Stomach smooth muscle (tissue), 2 donors: Measurements from ENCODE around the gene RRN3.
A peak's percentile ranks its signal among the peaks of the same experiment; 100 is the strongest.
"Not testable (repeated sequence)": the region's sequence is repeated elsewhere in the genome, so short reads cannot be mapped to it uniquely, and the experiment has no call there.

ENCODE experiments used
- H3K27ac ChIP-seq: one replicate; pipeline ENCODE4 v1.7.0; 2013; ENCODE audit warnings: mild to moderate bottlenecking, low read length, inconsistent platforms
- H3K27me3 ChIP-seq, 2 donors: one replicate each; pipeline ENCODE4 v1.7.0; 2013; ENCODE audit warnings: low read length in 2 of 2; ENCODE audit not compliant: insufficient read depth in 2 of 2, control insufficient read depth in 1 of 2
- H3K36me3 ChIP-seq, 2 donors: one replicate each; pipeline ENCODE4 v1.7.0; 2013; ENCODE audit warnings: low read length in 2 of 2; ENCODE audit not compliant: control insufficient read depth in 2 of 2, insufficient read depth in 2 of 2
- H3K4me1 ChIP-seq: one replicate; pipeline ENCODE4 v1.7.0; 2013; ENCODE audit warnings: low read length; ENCODE audit not compliant: control insufficient read depth, insufficient read depth
- H3K4me3 ChIP-seq, 2 donors: one replicate each; pipeline ENCODE4 v1.7.0; 2013; ENCODE audit warnings: low read length in 2 of 2
- H3K9ac ChIP-seq, 2 donors: one replicate each; pipeline ENCODE4 v1.7.0; 2013; ENCODE audit warnings: low read length in 2 of 2, mild to moderate bottlenecking in 1 of 2
- H3K9me3 ChIP-seq, 2 donors: one replicate each; pipeline ENCODE4 v1.7.0; 2013; ENCODE audit warnings: low read length in 2 of 2; ENCODE audit not compliant: control insufficient read depth in 2 of 2
- donor health status: healthy.
- donor health status: Pancreatic carcinoma.

Gene RRN3, protein sequence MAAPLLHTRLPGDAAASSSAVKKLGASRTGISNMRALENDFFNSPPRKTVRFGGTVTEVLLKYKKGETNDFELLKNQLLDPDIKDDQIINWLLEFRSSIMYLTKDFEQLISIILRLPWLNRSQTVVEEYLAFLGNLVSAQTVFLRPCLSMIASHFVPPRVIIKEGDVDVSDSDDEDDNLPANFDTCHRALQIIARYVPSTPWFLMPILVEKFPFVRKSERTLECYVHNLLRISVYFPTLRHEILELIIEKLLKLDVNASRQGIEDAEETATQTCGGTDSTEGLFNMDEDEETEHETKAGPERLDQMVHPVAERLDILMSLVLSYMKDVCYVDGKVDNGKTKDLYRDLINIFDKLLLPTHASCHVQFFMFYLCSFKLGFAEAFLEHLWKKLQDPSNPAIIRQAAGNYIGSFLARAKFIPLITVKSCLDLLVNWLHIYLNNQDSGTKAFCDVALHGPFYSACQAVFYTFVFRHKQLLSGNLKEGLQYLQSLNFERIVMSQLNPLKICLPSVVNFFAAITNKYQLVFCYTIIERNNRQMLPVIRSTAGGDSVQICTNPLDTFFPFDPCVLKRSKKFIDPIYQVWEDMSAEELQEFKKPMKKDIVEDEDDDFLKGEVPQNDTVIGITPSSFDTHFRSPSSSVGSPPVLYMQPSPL

DNA sequence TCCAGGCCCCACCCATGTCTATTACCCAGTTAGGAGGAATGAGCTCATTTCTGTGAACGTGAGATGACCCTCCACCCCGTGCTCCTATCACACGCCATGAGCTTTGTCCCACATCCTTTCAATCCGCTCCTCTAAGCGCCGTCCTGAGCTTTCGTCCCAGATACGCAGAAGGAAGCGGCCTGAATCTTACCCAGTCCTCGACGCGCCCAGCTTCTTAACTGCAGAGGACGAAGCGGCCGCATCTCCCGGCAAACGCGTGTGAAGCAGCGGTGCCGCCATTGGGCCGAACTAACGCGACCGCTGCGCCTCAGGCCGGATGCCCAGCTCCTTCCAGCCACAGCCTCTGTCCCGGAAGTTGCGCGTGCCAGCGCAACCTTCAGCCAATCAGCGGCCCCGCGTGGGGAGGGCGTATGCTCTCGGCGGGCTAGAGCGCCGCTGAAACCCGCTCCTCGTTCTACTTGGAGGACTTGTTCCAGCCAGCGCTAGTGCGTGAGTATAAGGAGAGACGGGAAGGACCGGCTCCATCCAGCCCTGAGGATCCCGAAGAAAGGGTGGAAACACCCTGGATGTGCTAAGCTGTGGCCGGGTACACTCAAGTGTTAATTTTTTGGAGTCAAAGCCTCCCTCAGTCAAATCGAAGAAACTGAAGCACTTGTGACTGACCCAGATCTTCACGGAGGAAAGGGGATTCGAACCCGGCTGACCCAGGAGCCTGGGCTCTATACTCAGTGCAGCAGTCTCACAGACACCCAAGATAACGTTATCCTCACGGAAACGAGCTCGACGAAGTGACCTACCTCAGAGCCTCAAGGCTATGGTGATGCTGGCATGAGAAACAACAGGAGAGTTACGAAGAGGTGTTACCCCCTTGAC, at the start of gene RRN3:
RRN3 (minus strand) TSS at position 318 of the 873 bp plus-strand sequence; CDS start at position 279, 39 bp downstream.
- Histone ChIP-seq H3K27ac (peak within 1 kb of the TSS; percentile 71), H3K9ac (peak within 1 kb of the TSS; percentile 91 to 94), H3K4me3 (peak within 1 kb of the TSS; percentile 84 to 86)
- H3K4me1 ChIP-seq, H3K36me3 ChIP-seq, H3K27me3 ChIP-seq, H3K9me3 ChIP-seq: not testable (repeated sequence)

DNA sequence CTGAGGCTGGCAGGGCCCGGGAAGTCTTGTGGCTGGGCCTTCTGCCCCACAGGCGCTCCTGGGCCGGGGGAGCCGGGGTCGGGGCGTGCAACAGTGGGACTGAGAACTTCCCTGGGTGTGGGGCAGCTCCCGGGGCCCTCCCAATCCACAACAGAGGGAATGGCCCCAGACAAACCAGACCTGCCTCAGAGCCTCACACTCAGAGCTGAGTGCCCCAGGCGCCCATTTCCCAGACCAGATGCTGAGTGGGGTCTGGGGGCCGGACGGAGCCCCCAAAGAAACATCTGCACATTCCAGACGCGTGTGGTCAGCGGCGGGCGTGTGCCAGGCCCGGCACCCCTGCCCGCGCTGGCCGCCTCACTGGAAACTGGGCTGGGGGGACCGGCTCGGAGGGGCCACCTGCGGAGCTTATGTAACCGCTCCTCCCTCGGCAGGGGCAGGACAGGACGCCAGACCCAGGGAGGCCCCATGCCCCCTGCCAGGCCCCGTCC, 49.6 kb upstream of the RRN3 start:
- Histone ChIP-seq H3K4me1 (peaks cover 67% of the 10 kb centered on the region), H3K27ac (peak overlapping the region; percentile 94), H3K9ac (peak overlapping the region; percentile 60 to 71), H3K4me3 (peak overlapping the region in 1 of 2 donors; percentile 62)
- H3K27me3 ChIP-seq, H3K36me3 ChIP-seq, H3K9me3 ChIP-seq: not testable (repeated sequence)

DNA sequence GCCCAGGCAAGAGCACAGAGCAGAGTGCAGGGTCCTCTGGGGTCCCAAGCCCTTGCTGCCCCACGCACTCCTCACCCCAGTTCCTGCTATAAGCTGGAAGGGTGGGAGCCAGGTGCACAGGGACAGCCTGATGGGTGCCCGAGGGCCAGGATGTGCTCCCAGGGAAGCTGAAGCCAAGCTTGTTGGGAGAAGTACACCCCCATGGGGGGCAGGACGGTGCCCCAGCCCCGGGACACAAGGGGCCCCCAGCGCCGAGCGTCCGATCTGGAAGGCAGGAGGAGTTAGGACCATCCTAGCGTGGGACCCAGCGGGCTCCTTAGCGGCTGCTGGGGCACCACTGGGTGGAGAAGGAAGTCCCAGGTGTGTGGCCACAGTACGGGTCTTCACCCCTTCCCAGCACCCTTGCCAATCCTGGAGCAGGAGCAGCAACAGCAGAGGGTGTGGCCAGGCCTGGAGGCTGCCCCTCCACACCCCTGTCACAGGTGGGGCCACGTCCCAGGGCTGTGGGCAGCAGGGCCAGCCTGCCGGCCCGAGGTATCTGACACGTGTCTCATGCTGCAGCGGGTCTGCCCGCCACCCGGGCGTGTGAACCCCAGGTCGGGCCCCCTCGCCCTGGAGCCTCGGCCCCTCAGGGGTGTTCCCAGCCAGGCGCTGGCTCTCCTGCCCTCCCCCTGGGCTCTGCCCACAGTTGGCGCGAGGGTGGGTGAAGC, 49.0 kb upstream of the RRN3 start:
- not testable (repeated sequence) for H3K27me3 ChIP-seq, H3K9me3 ChIP-seq, H3K36me3 ChIP-seq
- Histone ChIP-seq H3K4me3 (peak overlapping the region in 1 of 2 donors; percentile 62), H3K9ac (peak overlapping the region; percentile 60 to 71), H3K27ac (peak overlapping the region; percentile 94), H3K4me1 (peaks cover 65% of the 10 kb centered on the region)

DNA sequence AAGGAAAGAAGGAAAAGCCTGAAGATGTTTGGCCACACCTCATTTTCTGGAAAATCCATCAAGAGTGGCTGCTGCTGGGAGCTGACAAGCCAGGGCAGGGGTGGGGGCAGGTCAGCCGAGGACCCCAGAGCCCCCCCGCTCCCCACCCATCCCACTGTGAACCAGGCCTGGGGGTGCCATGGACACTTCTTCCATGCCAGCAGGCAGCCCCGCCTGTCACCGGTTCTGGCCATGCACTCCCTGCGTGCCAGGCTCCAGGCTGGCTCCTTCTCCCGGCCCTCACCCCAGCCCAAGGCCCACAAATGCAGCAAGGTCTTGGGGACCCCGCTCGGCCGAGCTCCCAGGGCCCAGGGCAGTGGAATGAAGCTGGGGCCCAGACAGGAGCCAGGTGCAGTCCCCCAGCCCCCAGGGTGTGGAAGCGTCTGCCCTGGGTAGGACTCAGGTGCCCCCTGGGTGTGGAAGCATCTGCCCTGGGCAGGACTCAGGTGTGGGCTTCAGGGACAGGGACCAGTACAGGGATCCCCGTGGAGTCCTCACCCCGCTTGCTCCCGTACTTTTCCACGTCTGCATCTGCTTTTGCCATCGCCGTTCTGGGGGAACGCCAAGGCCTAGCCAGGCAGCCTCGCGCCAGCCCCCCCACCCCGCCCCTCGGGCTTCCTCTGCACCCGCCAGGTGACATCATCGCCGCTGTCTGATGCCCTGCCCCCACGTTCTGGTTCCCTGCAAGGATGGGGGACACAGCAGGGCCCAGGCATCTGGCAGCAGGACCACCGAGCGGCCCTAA, 48.2 kb upstream of the RRN3 start:
- peak overlapping the region; percentile 94 for H3K27ac ChIP-seq
- H3K27me3 ChIP-seq, H3K9me3 ChIP-seq, H3K36me3 ChIP-seq: not testable (repeated sequence)
- H3K4me1 ChIP-seq, result peaks cover 57% of the 10 kb centered on the region
- H3K4me3 ChIP-seq, result peak overlapping the region in 1 of 2 donors; percentile 58
- H3K9ac ChIP-seq, result peak overlapping the region in 1 of 2 donors; percentile 48

DNA sequence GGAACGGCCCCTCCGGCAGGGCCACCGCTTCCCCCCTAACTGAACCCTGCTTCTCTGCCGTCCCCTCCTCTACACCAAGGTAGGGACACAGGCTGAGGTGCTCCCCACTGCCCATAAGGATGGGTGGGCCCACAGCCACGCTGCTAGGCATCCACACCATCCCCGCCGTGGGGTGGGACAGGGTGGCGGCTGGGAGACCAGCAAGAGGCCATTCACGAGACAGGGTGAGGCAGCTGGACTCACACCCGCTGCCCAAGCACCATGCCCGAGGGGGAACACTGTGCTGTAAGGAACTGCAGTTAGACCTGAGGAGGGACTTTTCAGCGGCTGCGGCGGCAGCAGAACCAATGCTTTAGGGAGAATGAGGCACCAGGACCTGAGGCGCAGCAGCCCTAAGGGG, 47.5 kb upstream of the RRN3 start:
- peak overlapping the region; percentile 89 for H3K27ac ChIP-seq
- peak overlapping the region; percentile 40 to 58 for H3K4me3 ChIP-seq
- no peaks in the 10 kb centered on the region for H3K27me3 ChIP-seq
- no peaks in the 10 kb centered on the region for H3K9me3 ChIP-seq
- peaks cover 54% of the 10 kb centered on the region for H3K4me1 ChIP-seq
- H3K9ac ChIP-seq, result peak overlapping the region; percentile 48 to 55
- no peaks in the 10 kb centered on the region for H3K36me3 ChIP-seq

DNA sequence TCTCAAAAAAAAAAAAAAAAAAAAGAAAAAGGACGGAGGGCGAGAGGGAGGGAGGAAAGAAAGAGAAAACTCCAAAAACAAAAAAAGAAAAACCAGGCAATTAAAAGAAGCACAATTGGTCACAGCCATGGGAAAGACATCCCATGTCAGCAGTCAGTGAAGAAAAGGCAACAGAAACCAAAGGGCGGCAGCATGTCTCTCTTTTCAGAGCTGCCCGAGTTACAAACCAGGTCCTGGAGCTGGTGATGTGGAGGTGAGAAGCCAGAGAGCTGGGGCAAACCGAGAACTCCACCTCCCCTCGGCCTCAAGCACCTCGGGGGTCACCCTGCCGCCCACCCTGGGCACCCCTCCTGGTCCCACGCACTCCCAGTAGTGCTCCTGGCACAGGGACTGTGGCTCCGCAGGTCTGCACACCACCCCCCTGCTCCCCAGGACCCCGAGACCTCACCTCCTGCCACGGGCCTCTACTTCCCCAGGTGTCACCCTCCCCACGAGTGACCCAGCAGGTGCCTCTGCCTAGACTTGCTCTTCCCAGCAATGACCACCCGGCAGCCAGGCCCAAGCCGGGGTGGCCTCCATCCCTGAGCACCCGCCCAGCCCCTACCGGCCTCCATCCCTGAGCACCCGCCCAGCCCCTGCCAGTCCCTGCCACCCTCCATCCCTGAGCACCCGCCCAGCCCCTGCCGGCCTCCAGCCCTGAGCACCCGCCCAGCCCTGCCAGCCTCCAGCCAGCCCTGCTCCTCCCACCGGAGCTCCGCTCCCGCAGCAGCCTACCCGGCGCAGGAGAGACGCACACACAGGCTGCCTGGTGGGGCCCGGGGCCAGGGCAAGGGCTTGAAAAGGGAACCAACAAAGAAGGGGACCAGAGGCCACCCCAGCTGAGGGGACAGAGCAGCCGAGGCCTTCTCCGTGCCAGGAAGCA, 46.6 kb upstream of the RRN3 start:
- H3K4me3 ChIP-seq, result peak overlapping the region; percentile 19 to 55
- not testable (repeated sequence) for H3K9ac ChIP-seq, H3K9me3 ChIP-seq, H3K36me3 ChIP-seq, H3K27me3 ChIP-seq
- H3K4me1 ChIP-seq, result peaks cover 45% of the 10 kb centered on the region
- peak overlapping the region; percentile 89 for H3K27ac ChIP-seq

DNA sequence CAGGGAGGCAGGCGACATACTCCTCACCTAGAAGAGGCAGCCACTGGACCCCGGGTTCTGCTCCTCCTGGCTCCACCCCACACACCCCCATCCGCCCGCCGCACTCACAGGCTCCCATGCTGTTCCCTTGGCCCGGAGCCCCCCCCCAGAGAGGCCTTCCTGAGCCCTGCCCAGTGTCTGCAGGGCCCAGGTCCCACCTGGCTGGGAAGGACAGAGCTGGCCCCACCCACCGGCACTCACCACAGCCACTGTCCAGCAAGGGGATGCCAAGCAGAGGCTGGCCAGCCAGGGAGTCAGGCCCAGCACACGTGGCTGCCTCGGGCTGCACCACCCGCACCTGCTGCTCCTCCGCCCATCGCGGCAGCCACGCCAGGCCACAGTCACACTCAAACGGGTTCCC, 43.4 kb upstream of the RRN3 start:
- H3K9ac ChIP-seq, H3K27me3 ChIP-seq, H3K27ac ChIP-seq, H3K9me3 ChIP-seq, H3K4me3 ChIP-seq, H3K36me3 ChIP-seq: not testable (repeated sequence)
- H3K4me1 ChIP-seq, result peaks cover 18% of the 10 kb centered on the region

DNA sequence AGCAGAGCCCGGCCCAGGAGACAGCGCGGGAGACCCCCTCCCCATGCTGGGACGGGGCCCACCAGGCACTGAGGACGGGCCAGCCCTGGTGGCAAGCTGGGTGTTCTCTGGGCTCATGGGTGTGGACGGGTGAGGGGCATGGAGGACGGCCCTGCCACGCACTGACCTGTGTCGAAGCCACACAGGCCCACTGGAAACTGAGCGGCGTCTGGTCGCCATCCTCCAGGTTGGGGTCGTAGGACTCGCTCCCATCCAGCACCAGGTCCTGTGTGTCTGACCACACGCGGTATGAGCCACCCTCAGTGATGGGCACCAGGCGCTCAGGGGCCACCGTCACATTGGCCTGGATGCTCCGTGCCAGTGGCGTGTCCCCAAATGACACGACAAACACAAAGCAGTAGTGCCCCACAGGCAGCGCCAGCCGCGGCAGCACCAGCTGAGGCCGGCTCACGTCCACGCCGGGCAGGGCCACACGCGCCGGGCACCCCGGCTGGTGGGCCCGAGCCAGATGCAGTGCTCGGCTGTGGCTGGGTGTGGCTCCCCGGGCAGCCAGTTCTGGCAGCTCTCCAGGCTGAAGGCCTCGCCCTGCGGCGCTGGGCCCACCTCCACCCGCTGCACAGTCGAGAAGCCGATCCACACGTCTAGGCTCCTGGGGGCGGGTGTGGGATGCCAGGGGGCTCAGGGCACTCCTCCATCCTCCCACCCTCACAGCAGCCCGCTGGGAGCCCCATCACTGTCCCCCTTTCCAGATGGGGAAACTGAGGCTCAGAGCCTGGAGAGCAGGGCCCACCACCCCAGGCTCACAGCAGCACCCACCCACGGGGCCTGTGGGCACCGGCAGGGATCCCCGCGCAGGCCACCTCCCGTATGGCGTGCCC, 41.6 kb upstream of the RRN3 start:
- H3K9ac ChIP-seq, H3K9me3 ChIP-seq, H3K27me3 ChIP-seq, H3K36me3 ChIP-seq, H3K4me1 ChIP-seq, H3K27ac ChIP-seq, H3K4me3 ChIP-seq: not testable (repeated sequence)
